DMS79 (cell line): ENCODE measurements around the gene SLC22A23.

Source experiments
- DNase-seq: peaks from one replicate; lab custom pipeline; 2025; lab: John Stamatoyannopoulos, UW

Gene SLC22A23

GRCh38 chr6:3331971-3332370 lies 124.9 kb downstream of the SLC22A23 start:
- DNase-seq, result no peak

GRCh38 chr6:3331494-3331893 lies 125.4 kb downstream of the SLC22A23 start:
- DNase-seq, result no peak

- DNase-seq, result no peak
These were observed 126.7 kb downstream of the SLC22A23 start for GRCh38 chr6:3330199-3330598.

- DNase-seq, result no peak
These were observed 127.3 kb downstream of the SLC22A23 start for GRCh38 chr6:3329393-3330051.

- no peak for DNase-seq
These were observed 128.1 kb downstream of the SLC22A23 start for GRCh38 chr6:3328796-3329195.

- no peak for DNase-seq
These were observed 128.7 kb downstream of the SLC22A23 start for GRCh38 chr6:3328145-3328544.

GRCh38 chr6:3327403-3327802 lies 129.4 kb downstream of the SLC22A23 start:
- no peak for DNase-seq

GRCh38 chr6:3326981-3327380 lies 129.9 kb downstream of the SLC22A23 start:
- no peak for DNase-seq

GRCh38 chr6:3326184-3326971 lies 130.5 kb downstream of the SLC22A23 start:
- DNase-seq, result no peak

GRCh38 chr6:3325210-3325609 lies 131.6 kb downstream of the SLC22A23 start:
- no peak for DNase-seq

- no peak for DNase-seq
These were observed 132.4 kb downstream of the SLC22A23 start for GRCh38 chr6:3324262-3324942.

GRCh38 chr6:3323696-3324261 lies 133.1 kb downstream of the SLC22A23 start:
- DNase-seq, result no peak

- no peak for DNase-seq
These were observed 133.7 kb downstream of the SLC22A23 start for GRCh38 chr6:3323148-3323547.

GRCh38 chr6:3322366-3322890 lies 134.4 kb downstream of the SLC22A23 start:
- no peak for DNase-seq

GRCh38 chr6:3321875-3322274 lies 135.0 kb downstream of the SLC22A23 start:
- no peak for DNase-seq

- DNase-seq, result no peak
These were observed 135.8 kb downstream of the SLC22A23 start for GRCh38 chr6:3321042-3321441.

- no peak for DNase-seq
These were observed 136.5 kb downstream of the SLC22A23 start for GRCh38 chr6:3320238-3320811.

GRCh38 chr6:3319610-3320200 lies 137.1 kb downstream of the SLC22A23 start:
- DNase-seq, result no peak

- no peak for DNase-seq
These were observed 137.9 kb downstream of the SLC22A23 start for GRCh38 chr6:3318821-3319540.

- DNase-seq, result no peak
These were observed 138.6 kb downstream of the SLC22A23 start for GRCh38 chr6:3318226-3318625.

- DNase-seq, result no peak
These were observed 139.1 kb downstream of the SLC22A23 start for GRCh38 chr6:3317741-3318211.
